Fibroblast of the aortic adventitia (primary cell): Measurements from ENCODE around the gene PDE7B. TPM values are rescaled to one million over a fixed set of nuclear protein-coding genes. Genes with fewer than 3 reads are reported as not detected.

Source experiments
- DNase-seq: peaks from one replicate; pipeline ENCODE4 v3.0.0-alpha.2; 2010; ENCODE audit warnings: low read depth
- H3K4me3 ChIP-seq: 2 replicates; pipeline ENCODE4 v1.5.1; 2011; ENCODE audit warnings: low read depth, mild to moderate bottlenecking, control low read depth, low read length, moderate library complexity
- CTCF ChIP-seq: IDR thresholded peaks from 2 replicates; pipeline ENCODE4 v1.5.1; 2011; ENCODE audit warnings: mild to moderate bottlenecking, low read length, control low read depth, inconsistent platforms; ENCODE audit not compliant: insufficient read depth
- total RNA-seq: library from RNA; depleted of rRNA; stranded (reverse); fragments of >200 nt; gene quantifications from 2 replicates; pipeline ENCODE4 v1.2.3, GENCODE V29; 2012; ENCODE audit warnings: low replicate concordance

The PDE7B gene
- total RNA-seq, 1 donor = 23.9 TPM

GRCh38 chr6:135971351-135971750, 119.8 kb downstream of the PDE7B start:
- H3K4me3 ChIP-seq = no peak overlapping the region
- DNase-seq = no peak
- no peak for TF ChIP-seq CTCF

- peak; percentile 28 for DNase-seq
- TF ChIP-seq CTCF = no peak
- no peak overlapping the region for H3K4me3 ChIP-seq
These were observed 120.6 kb downstream of the PDE7B start for GRCh38 chr6:135972150-135972549.

- H3K4me3 ChIP-seq = no peak overlapping the region
- DNase-seq = no peak
- no peak for TF ChIP-seq CTCF
These were observed 121.1 kb downstream of the PDE7B start for GRCh38 chr6:135972586-135972985.

- no peak overlapping the region for H3K4me3 ChIP-seq
- DNase-seq = peak; percentile 53
- TF ChIP-seq CTCF = no peak
These were observed 122.9 kb downstream of the PDE7B start for GRCh38 chr6:135974426-135974825.

- no peak for TF ChIP-seq CTCF
- no peak for DNase-seq
- H3K4me3 ChIP-seq = no peak overlapping the region
These were observed 125.1 kb downstream of the PDE7B start for GRCh38 chr6:135976585-135976984.

- no peak overlapping the region for H3K4me3 ChIP-seq
- no peak for DNase-seq
- no peak for TF ChIP-seq CTCF
These were observed 131.6 kb downstream of the PDE7B start for GRCh38 chr6:135983093-135983492.

GRCh38 chr6:135983718-135984343, 132.3 kb downstream of the PDE7B start:
- peak; percentile 37 for DNase-seq
- TF ChIP-seq CTCF = no peak
- H3K4me3 ChIP-seq = no peak overlapping the region
